Left lung (tissue), 10 donors: ENCODE results near the gene AOAH. TPM values are rescaled to one million over a fixed set of nuclear protein-coding genes. Genes with fewer than 3 reads are reported as not detected.

Source experiments
- ATAC-seq: fragments of 200-7000 bp; cut with Tn5 transposase; one replicate; pipeline ENCODE4 v1.9.1; 2020; ENCODE audit warnings: moderate library complexity
- DNase-seq, 4 donors: peaks; one replicate each; pipeline ENCODE4 v3.0.0-alpha.2; 2013 to 2020
- H3K27ac ChIP-seq, 2 donors: fragments of 200-600 bp; sonication (generic) in 1 of 2; one replicate each; pipeline versions ENCODE4 v1.5.0 to v1.8.0; 2020 to 2021
- H3K27me3 ChIP-seq, 2 donors: fragments of 200-600 bp; sonication (generic) in 1 of 2; one replicate each; pipeline versions ENCODE4 v1.5.0 to v1.8.0; 2020 to 2021
- H3K36me3 ChIP-seq, 2 donors: fragments of 200-600 bp; sonication (generic) in 1 of 2; one replicate each; pipeline versions ENCODE4 v1.5.0 to v1.8.0; 2020 to 2021
- H3K4me1 ChIP-seq, 2 donors: fragments of 200-600 bp; one replicate each; pipeline ENCODE4 v1.8.0; 2021
- H3K4me3 ChIP-seq, 2 donors: fragments of 200-600 bp; sonication (generic) in 1 of 2; one replicate each; pipeline versions ENCODE4 v1.5.0 to v1.8.0; 2020 to 2021; ENCODE audit warnings: mild to moderate bottlenecking in 1 of 2
- H3K9me3 ChIP-seq, 2 donors: fragments of 200-600 bp; sonication (generic) in 1 of 2; one replicate each; pipeline versions ENCODE4 v1.5.0 to v1.8.0; 2020 to 2021
- intact Hi-C, 2 donors: fragments of 100-400 bp; cut with DNase I; formaldehyde crosslinking; loops; one replicate each; pipeline versions ENCODE4 v1.11.2 to v1.14.2; 2022
- polyA plus RNA-seq, 6 donors: library from polyadenylated mRNA; unstranded; fragments of 120-200 nt; gene quantifications; one replicate each; pipeline ENCODE4 v1.2.1, GENCODE V29; 2013; ENCODE audit not compliant: insufficient read length in 6 of 6
- total RNA-seq, 2 donors: library from RNA; stranded (reverse); fragmentation: NEBNext Ultra II Directional; extraction: Animal tissue kit (Norgen Biotek cat#: 25700); gene quantifications; one replicate each; pipeline ENCODE4 v1.2.1, GENCODE V29; 2021
- TF ChIP-seq, protein P1 (sequence below), 2 donors: fragments of 200-600 bp; sonication (generic) in 1 of 2; IDR thresholded peaks; one replicate each; pipeline versions ENCODE4 v1.5.0 to v1.8.0; 2021; ENCODE audit warnings: antibody characterized with exemption in 2 of 2
- donor health status: DM: no; HTN: yes; CAD: no.
- donor health status: DM: no; HTN: no; CAD: no.

The AOAH gene
- total and polyA plus RNA-seq, 8 donors = 3.9 to 28.2 (median 6.9) TPM

DNA sequence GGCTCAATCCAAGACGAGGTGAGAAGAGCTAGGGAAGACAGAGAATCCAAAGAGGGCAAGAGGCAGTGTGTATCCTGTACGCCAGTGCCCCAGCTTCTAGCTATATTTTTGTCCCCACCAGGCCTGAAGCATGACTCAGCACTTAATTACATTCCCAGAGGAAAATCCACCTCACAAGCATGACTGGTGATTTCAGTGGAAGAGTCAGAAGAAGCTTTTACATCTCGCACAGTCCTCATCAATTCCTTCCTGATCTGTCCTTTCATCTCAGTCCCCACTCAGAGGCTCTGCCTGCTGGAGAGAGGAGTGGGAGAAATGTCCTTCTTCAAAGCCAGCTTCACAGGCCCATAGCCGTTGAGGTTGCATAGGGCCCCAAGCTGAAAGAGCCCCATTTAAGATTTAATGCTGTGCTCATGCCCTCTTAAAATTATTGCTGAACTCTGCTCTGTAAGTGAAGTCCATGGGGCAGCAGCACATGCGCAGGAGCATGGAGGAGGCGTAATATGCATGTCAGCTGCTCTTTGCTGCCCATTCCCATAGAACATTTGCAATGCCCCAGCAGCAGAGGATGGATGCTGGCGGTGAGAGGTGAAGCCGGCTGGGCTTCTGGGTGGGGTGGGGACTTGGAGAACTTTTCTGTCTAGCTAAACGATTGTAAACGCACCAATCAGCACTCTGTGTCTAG, 39.0 kb upstream of the AOAH start:
- DNase-seq (no peak), ATAC-seq (no peak)

GRCh38 chr7:36762394-36762793, 38.1 kb upstream of the AOAH start:
- H3K4me3 ChIP-seq = no peak overlapping the region
- no peaks in the 10 kb centered on the region for H3K4me1 ChIP-seq
- ATAC-seq (no peak), DNase-seq (no peak)
- no peaks in the 10 kb centered on the region for H3K27me3 ChIP-seq
- TF ChIP-seq, protein P1, sequence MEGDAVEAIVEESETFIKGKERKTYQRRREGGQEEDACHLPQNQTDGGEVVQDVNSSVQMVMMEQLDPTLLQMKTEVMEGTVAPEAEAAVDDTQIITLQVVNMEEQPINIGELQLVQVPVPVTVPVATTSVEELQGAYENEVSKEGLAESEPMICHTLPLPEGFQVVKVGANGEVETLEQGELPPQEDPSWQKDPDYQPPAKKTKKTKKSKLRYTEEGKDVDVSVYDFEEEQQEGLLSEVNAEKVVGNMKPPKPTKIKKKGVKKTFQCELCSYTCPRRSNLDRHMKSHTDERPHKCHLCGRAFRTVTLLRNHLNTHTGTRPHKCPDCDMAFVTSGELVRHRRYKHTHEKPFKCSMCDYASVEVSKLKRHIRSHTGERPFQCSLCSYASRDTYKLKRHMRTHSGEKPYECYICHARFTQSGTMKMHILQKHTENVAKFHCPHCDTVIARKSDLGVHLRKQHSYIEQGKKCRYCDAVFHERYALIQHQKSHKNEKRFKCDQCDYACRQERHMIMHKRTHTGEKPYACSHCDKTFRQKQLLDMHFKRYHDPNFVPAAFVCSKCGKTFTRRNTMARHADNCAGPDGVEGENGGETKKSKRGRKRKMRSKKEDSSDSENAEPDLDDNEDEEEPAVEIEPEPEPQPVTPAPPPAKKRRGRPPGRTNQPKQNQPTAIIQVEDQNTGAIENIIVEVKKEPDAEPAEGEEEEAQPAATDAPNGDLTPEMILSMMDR (IDR thresholded peaks at IDR 0.05) = no peak
- H3K36me3 ChIP-seq = no peaks in the 10 kb centered on the region
- no peak overlapping the region for H3K27ac ChIP-seq
- intact Hi-C loops = no loop called here
- no peaks in the 10 kb centered on the region for H3K9me3 ChIP-seq

More for the DNA sequence above, 39.0 kb upstream of the AOAH start:
- intact Hi-C loops = no loop called here
- H3K9me3 ChIP-seq = no peaks in the 10 kb centered on the region
- no peaks in the 10 kb centered on the region for H3K36me3 ChIP-seq
- H3K27me3 ChIP-seq = no peaks in the 10 kb centered on the region
- TF ChIP-seq, protein P1 (IDR thresholded peaks at IDR 0.05) = no peak
- H3K4me1 ChIP-seq = no peaks in the 10 kb centered on the region
- H3K27ac ChIP-seq = no peak overlapping the region
- no peak overlapping the region for H3K4me3 ChIP-seq

- intact Hi-C loops = no loop called here
- TF ChIP-seq, protein P1 (IDR thresholded peaks at IDR 0.05) = no peak
Observed at GRCh38 chr7:36761835-36762234, 37.5 kb upstream of the AOAH start.

DNA sequence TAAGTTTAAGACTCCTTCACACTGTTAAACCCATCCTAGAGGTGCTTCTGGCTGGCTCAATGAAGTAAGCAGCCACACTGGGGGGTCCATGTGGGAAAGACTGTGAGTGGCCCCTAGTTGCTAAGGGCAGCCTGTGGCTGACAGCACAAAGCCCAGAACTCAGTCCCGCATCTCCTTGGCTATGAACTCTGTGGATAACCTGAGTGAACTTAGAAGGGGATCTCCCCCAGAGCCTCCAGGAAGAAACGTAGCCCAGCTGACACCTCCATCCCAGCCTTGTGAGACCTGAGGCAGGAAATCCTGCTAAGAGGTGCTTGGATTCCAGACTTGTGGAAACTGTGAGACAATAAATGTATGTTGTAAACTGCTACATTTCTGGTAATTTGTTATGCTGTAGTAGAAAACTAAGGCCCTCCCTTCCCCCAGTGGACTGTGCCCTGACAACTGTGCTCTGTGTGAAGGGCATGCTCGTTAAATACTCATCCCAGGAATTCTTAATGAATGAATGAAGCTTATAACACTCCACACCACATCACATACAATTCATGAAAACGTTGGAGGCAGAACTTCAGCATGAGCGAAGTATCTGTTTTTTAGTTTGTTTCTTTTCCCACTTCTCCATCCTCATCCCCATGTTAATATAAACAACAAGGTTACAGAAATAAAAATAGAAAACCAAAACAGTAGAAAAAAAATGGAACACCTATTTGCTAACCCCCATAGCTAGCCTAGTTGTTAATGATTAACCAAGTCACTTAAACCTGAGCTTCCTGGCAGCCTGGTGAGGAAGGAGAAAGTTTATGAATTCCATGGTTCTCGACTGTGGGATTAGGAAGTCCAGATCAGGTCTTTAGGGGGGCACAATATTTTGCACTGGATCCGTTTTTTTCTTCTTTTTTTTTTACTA, 36.8 kb upstream of the AOAH start:
- no peaks in the 10 kb centered on the region for H3K27me3 ChIP-seq
- H3K27ac ChIP-seq = no peak overlapping the region
- TF ChIP-seq, protein P1 (IDR thresholded peaks at IDR 0.05) = no peak
- no peaks in the 10 kb centered on the region for H3K9me3 ChIP-seq
- no peaks in the 10 kb centered on the region for H3K4me1 ChIP-seq
- H3K36me3 ChIP-seq = no peaks in the 10 kb centered on the region
- H3K4me3 ChIP-seq = no peak overlapping the region
- intact Hi-C loops = no loop called here
- DNase-seq (no peak), ATAC-seq (no peak)

More at GRCh38 chr7:36761835-36762234, 37.5 kb upstream of the AOAH start:
- no peak overlapping the region for H3K4me3 ChIP-seq
- no peaks in the 10 kb centered on the region for H3K27me3 ChIP-seq
- no peak for ATAC-seq
- DNase-seq = no peak
- H3K9me3 ChIP-seq = no peaks in the 10 kb centered on the region
- H3K4me1 ChIP-seq = no peaks in the 10 kb centered on the region
- no peak overlapping the region for H3K27ac ChIP-seq
- no peaks in the 10 kb centered on the region for H3K36me3 ChIP-seq

- TF ChIP-seq, protein P1 (IDR thresholded peaks at IDR 0.05) = no peak
- H3K4me3 ChIP-seq = no peak overlapping the region
- no peak for ATAC-seq
- no peaks in the 10 kb centered on the region for H3K9me3 ChIP-seq
- intact Hi-C loops = no loop called here
- H3K27ac ChIP-seq = no peak overlapping the region
- no peaks in the 10 kb centered on the region for H3K27me3 ChIP-seq
- no peak for DNase-seq
- no peaks in the 10 kb centered on the region for H3K36me3 ChIP-seq
- no peaks in the 10 kb centered on the region for H3K4me1 ChIP-seq
Observed at GRCh38 chr7:36758879-36759278, 34.6 kb upstream of the AOAH start.
